Measurements from ENCODE around the gene CMPK1.
A peak's percentile ranks its signal among the peaks of the same experiment; 100 is the strongest.

CMPK1 gene

DNA sequence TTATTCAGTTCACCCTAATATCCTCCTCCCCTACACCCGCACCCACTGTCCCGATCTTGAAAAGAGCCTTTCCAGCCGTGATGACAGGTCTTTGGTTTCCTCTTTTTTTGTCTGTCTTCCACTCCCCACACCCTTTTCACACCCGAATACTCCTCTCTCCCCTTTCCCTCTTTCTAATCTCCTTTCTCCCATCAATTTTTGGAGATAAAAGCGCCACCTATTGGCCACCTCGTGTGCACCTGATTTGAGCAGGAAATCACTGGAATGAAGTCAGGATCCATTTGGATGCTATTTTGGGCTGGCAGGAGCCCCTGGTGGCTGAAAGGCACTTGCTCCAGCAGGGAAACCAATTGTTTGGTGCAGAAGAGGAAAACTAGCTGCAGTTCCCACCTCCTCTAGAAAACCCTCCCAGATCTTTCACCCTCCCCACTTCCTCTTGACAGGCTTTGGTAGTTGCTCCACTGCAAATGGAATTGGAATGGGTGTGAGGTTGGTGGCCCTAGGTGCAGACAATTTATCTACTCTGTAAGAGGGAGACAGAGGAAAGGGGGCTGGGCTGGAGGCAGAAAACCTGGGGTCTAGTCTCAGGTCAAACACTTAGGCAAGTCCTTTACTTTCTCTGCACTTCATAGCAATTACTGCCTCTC is 90.9 kb downstream of the CMPK1 start:
- peak; percentile 34 for DNase-seq (ENCODE audit: low spot score)
